Measurements from ENCODE around the gene AK6. TPM values are rescaled to one million over a fixed set of nuclear protein-coding genes. Genes with fewer than 3 reads are reported as not detected.

The AK6 gene
- total RNA-seq (2021) (21.6 and 23.0 TPM in 2 replicates), Bru-seq, nascent RNA (percentile 87 among the genes with signal in this experiment), BruChase-seq, experiment 1, labeled RNA remaining after a 2-hour chase (percentile 79 among the genes with signal in this experiment), BruChase-seq, experiment 2, labeled RNA remaining after a 6-hour chase (percentile 68 among the genes with signal in this experiment)
- long read RNA-seq, transcript AK6-202 (5 exons, 1,648 nt), result major isoform, 46 of 51 reads
- long read RNA-seq, partial matches to known transcripts, result 1 of 51 reads
- long read RNA-seq, other reads (novel, unspliced or antisense), result 3 of 51 reads

GRCh38 chr5:69369340-69370121 is at the start of gene AK6, which contains the start of the genes RAD17 and TAF9:
Gene AK6 (minus strand): TSS chr5:69369520. CDS start chr5:69369490, 30 bp downstream.
Gene RAD17 (plus strand): TSS chr5:69369818. CDS start chr5:69372209, 2,391 bp downstream.
Gene TAF9 (minus strand): TSS chr5:69369520. CDS start chr5:69365737, 3,783 bp downstream.
- TF ChIP-seq CTCF (conservative IDR thresholded peaks at IDR 0.05), result no peak
- TF ChIP-seq EZH2 (IDR thresholded peaks at IDR 0.05; ENCODE audit: low read depth), result no peak
- BruUV-seq (replicated peaks), result no TSS peak
- intact Hi-C loops (cut with micrococcal nuclease; ENCODE audit: unreplicated experiment), result loop anchor here (5.0 kb wide), 1 partner anchor 37 kb away; the partner anchor contains the start of gene CCDC125
- H3K9me3 ChIP-seq (ENCODE audit: insufficient read depth, low read depth), result no peaks in the 10 kb centered on the region
- DNase-seq, result peak; percentile 80 to 90
- H3K36me3 ChIP-seq (ENCODE audit: low read depth), result peaks cover 22% of the 10 kb centered on the region
- 0 out of 2 replicates have a peak, but pooled peaks cover under 1% of the 10 kb centered on the region for H3F3A ChIP-seq (ENCODE audit: insufficient read depth, low read depth)
- peaks cover 15% of the 10 kb centered on the region for H4K20me1 ChIP-seq (ENCODE audit: insufficient read depth)
- peaks cover 19% of the 10 kb centered on the region for H3K4me1 ChIP-seq (replicated peaks; ENCODE audit: insufficient read depth)
- CTCF ChIA-PET, result no interaction called here
- H3K9me2 ChIP-seq (ENCODE audit: insufficient read depth), result no peaks in the 10 kb centered on the region
- H3K27ac ChIP-seq, result peak within 1 kb of the TSS; percentile 98
- POLR2A ChIA-PET (ENCODE audit: unreplicated experiment), result interaction anchor here (0.5 to 0.7 kb wide), 3 partner anchors 28 to 276 kb away, joined by 3 to 6 read pairs (median 3); no protein-coding TSS in a partner anchor
- peak within 1 kb of the TSS; percentile 79 for H3K4me2 ChIP-seq
- H3K27me3 ChIP-seq (ENCODE audit: insufficient read depth, low read depth), result no peaks in the 10 kb centered on the region
- peak within 1 kb of the TSS; percentile 94 for H3K4me3 ChIP-seq
- H3K79me2 ChIP-seq (ENCODE audit: low read depth), result peaks cover 68% of the 10 kb centered on the region
- H2AFZ ChIP-seq, result peak within 1 kb of the TSS; percentile 87

- DNase-seq, result no peak
- Histone ChIP-seq H3K4me1 (replicated peaks; ENCODE audit: insufficient read depth) (peaks cover 20% of the 10 kb centered on the region), H3K79me2 (ENCODE audit: low read depth) (peaks cover 32% of the 10 kb centered on the region), H3K9me2 (ENCODE audit: insufficient read depth) (no peaks in the 10 kb centered on the region), H3K36me3 (ENCODE audit: low read depth) (peaks cover 15% of the 10 kb centered on the region; the same call in 1 of the 2 replicates), H3K27me3 (ENCODE audit: insufficient read depth, low read depth) (no peaks in the 10 kb centered on the region), H3K9me3 (ENCODE audit: insufficient read depth, low read depth) (no peaks in the 10 kb centered on the region), H3K4me3 (no peak overlapping the region), H3F3A (ENCODE audit: insufficient read depth, low read depth) (peaks cover 13% of the 10 kb centered on the region), H4K20me1 (ENCODE audit: insufficient read depth) (no peaks in the 10 kb centered on the region), H3K27ac (no peak overlapping the region), H2AFZ (no peak overlapping the region), H3K4me2 (no peak overlapping the region)
- CTCF ChIA-PET, result no interaction called here
- POLR2A ChIA-PET (ENCODE audit: unreplicated experiment), result no interaction called here
- TF ChIP-seq EZH2 (IDR thresholded peaks at IDR 0.05; ENCODE audit: low read depth) (no peak), CTCF (conservative IDR thresholded peaks at IDR 0.05) (no peak)
- intact Hi-C loops (cut with micrococcal nuclease; ENCODE audit: unreplicated experiment), result no loop called here
- BruUV-seq (replicated peaks), result no TSS peak
These were observed 49.2 kb upstream of the AK6 start for GRCh38 chr5:69418554-69418953.

- H3K36me3 ChIP-seq (ENCODE audit: low read depth), result peaks cover 15% of the 10 kb centered on the region; the same call in 1 of the 2 replicates
- TF ChIP-seq EZH2 (IDR thresholded peaks at IDR 0.05; ENCODE audit: low read depth) (no peak), CTCF (conservative IDR thresholded peaks at IDR 0.05) (no peak)
- no TSS peak for BruUV-seq (replicated peaks)
- H4K20me1 ChIP-seq (ENCODE audit: insufficient read depth), result no peaks in the 10 kb centered on the region
- no peaks in the 10 kb centered on the region for H3K9me2 ChIP-seq (ENCODE audit: insufficient read depth)
- DNase-seq, result no peak
- no peak overlapping the region for H2AFZ ChIP-seq
- H3K4me3 ChIP-seq, result peak overlapping the region; percentile 82; the same call in 1 of the 2 replicates
- peaks cover 20% of the 10 kb centered on the region for H3K4me1 ChIP-seq (replicated peaks; ENCODE audit: insufficient read depth)
- intact Hi-C loops (cut with micrococcal nuclease; ENCODE audit: unreplicated experiment), result no loop called here
- H3K27me3 ChIP-seq (ENCODE audit: insufficient read depth, low read depth), result no peaks in the 10 kb centered on the region
- H3F3A ChIP-seq (ENCODE audit: insufficient read depth, low read depth), result peaks cover 14% of the 10 kb centered on the region
- peak overlapping the region; percentile 93; the same call in 1 of the 2 replicates for H3K27ac ChIP-seq
- H3K79me2 ChIP-seq (ENCODE audit: low read depth), result peaks cover 26% of the 10 kb centered on the region
- ChIA-PET POLR2A (ENCODE audit: unreplicated experiment) (no interaction called here), CTCF (no interaction called here)
- peak overlapping the region; percentile 97 for H3K4me2 ChIP-seq
- no peaks in the 10 kb centered on the region for H3K9me3 ChIP-seq (ENCODE audit: insufficient read depth, low read depth)
These were observed 47.4 kb upstream of the AK6 start for GRCh38 chr5:69416699-69417098.
